ENCODE measurements around the gene CCDC30.
"Not testable (repeated sequence)": the region's sequence is repeated elsewhere in the genome, so short reads cannot be mapped to it uniquely, and the experiment has no call there.

The CCDC30 gene

GRCh38 chr1:42593486-42594100 is 130.5 kb downstream of the CCDC30 start:
- Histone ChIP-seq H3K27ac (no peak overlapping the region), H3K36me3 (replicated peaks) (no peaks in the 10 kb centered on the region), H3K4me3 (ENCODE audit: low read depth, low read length) (no peak overlapping the region), H3K27me3 (replicated peaks) (no peaks in the 10 kb centered on the region)
- TF ChIP-seq CTCF (IDR thresholded peaks at IDR 0.05; ENCODE audit: low read depth, low read length, missing control alignments), result no peak
- in situ Hi-C loops (cut with HindIII; ENCODE audit: low pct_ligation_motif_present, low sequenced_read_pairs), result no loop called here
- no peak for DNase-seq

- H3K27ac ChIP-seq, result no peak overlapping the region
- no peaks in the 10 kb centered on the region for H3K27me3 ChIP-seq (replicated peaks)
- no peak for DNase-seq
- TF ChIP-seq CTCF (IDR thresholded peaks at IDR 0.05; ENCODE audit: low read depth, low read length, missing control alignments), result no peak
- H3K4me3 ChIP-seq (ENCODE audit: low read depth, low read length), result no peak overlapping the region
- in situ Hi-C loops (cut with HindIII; ENCODE audit: low pct_ligation_motif_present, low sequenced_read_pairs), result no loop called here
- H3K36me3 ChIP-seq (replicated peaks), result no peaks in the 10 kb centered on the region
Measured at GRCh38 chr1:42601472-42601871, 138.4 kb downstream of the CCDC30 start.

GRCh38 chr1:42613803-42614131 is 150.7 kb downstream of the CCDC30 start:
- no peak for DNase-seq
- H3K36me3 ChIP-seq (replicated peaks), result no peaks in the 10 kb centered on the region
- TF ChIP-seq CTCF (IDR thresholded peaks at IDR 0.05; ENCODE audit: low read depth, low read length, missing control alignments), result no peak
- no peak overlapping the region for H3K4me3 ChIP-seq (ENCODE audit: low read depth, low read length)
- in situ Hi-C loops (cut with HindIII; ENCODE audit: low pct_ligation_motif_present, low sequenced_read_pairs), result no loop called here
- H3K27me3 ChIP-seq (replicated peaks), result peaks cover 2% of the 10 kb centered on the region
- no peak overlapping the region for H3K27ac ChIP-seq

- Histone ChIP-seq H3K27ac (no peak overlapping the region), H3K27me3 (replicated peaks) (no peaks in the 10 kb centered on the region), H3K4me3 (ENCODE audit: low read depth, low read length) (no peak overlapping the region), H3K36me3 (replicated peaks) (no peaks in the 10 kb centered on the region)
- TF ChIP-seq CTCF (IDR thresholded peaks at IDR 0.05; ENCODE audit: low read depth, low read length, missing control alignments), result no peak
- DNase-seq, result no peak
- in situ Hi-C loops (cut with HindIII; ENCODE audit: low pct_ligation_motif_present, low sequenced_read_pairs), result no loop called here
Measured at GRCh38 chr1:42618866-42619265, 155.8 kb downstream of the CCDC30 start.

- in situ Hi-C loops (cut with HindIII; ENCODE audit: low pct_ligation_motif_present, low sequenced_read_pairs), result no loop called here
- Histone ChIP-seq H3K36me3 (replicated peaks) (no peaks in the 10 kb centered on the region), H3K27me3 (replicated peaks) (no peaks in the 10 kb centered on the region), H3K4me3 (ENCODE audit: low read depth, low read length) (no peak overlapping the region), H3K27ac (no peak overlapping the region)
- DNase-seq, result no peak
- TF ChIP-seq CTCF (IDR thresholded peaks at IDR 0.05; ENCODE audit: low read depth, low read length, missing control alignments), result no peak
Measured at GRCh38 chr1:42620307-42620706, 157.2 kb downstream of the CCDC30 start.

- H3K27ac ChIP-seq; DNase-seq; H3K36me3 ChIP-seq (replicated peaks); H3K4me3 ChIP-seq (ENCODE audit: low read depth, low read length); H3K27me3 ChIP-seq (replicated peaks); in situ Hi-C loops (cut with HindIII; ENCODE audit: low pct_ligation_motif_present, low sequenced_read_pairs): not testable (repeated sequence)
Measured at GRCh38 chr1:42621180-42621579, 158.1 kb downstream of the CCDC30 start.

GRCh38 chr1:42627205-42627604 is 164.1 kb downstream of the CCDC30 start:
- H3K27ac ChIP-seq; DNase-seq; H3K36me3 ChIP-seq (replicated peaks); in situ Hi-C loops (cut with HindIII; ENCODE audit: low pct_ligation_motif_present, low sequenced_read_pairs); H3K4me3 ChIP-seq (ENCODE audit: low read depth, low read length); H3K27me3 ChIP-seq (replicated peaks): not testable (repeated sequence)

Data from brain microvascular endothelial cell (primary cell).